ENCODE data around the gene NUP50. TPM values are rescaled to one million over a fixed set of nuclear protein-coding genes. Genes with fewer than 3 reads are reported as not detected.

The NUP50 gene
- total RNA-seq, 3 donors from 2014 or later (not counting 1 experiment from before 2014, with no cell fraction given), result 63.9 to 99.4 (median 98.6) TPM

GRCh38 chr22:45235851-45236342 is 72.2 kb downstream of the NUP50 start:
- no peaks in the 10 kb centered on the region for H3K36me3 ChIP-seq (ENCODE audit: control insufficient read depth, insufficient read depth, low read length)
- peak overlapping the region; percentile 21 for H3K4me3 ChIP-seq (ENCODE audit: low read length)
- H3K27ac Mint-ChIP-seq, result peak overlapping the region in 1 of 2 donors; percentile 81
- peaks cover 68% of the 10 kb centered on the region for H3K4me1 ChIP-seq (ENCODE audit: control insufficient read depth, insufficient read depth, low read length)
- no peaks in the 10 kb centered on the region for H3K9me3 Mint-ChIP-seq
- H3K9me3 ChIP-seq (ENCODE audit: control insufficient read depth, insufficient read depth, low read length), result no peaks in the 10 kb centered on the region
- H3K4me1 Mint-ChIP-seq, result peaks cover 38 to 64% of the 10 kb centered on the region in 2 donors
- no peaks in the 10 kb centered on the region for H3K27me3 Mint-ChIP-seq (ENCODE audit: low read depth in 2 of 2)
- peak overlapping the region; percentile 63 for H3K4me3 Mint-ChIP-seq
- 58% methylated on average over 18 of the region's 20 CpGs for WGBS (ENCODE audit: insufficient coverage)
- peak overlapping the region; percentile 65 for H3K27ac ChIP-seq (ENCODE audit: low read length)
- intact Hi-C loops (cut with micrococcal nuclease), result loop anchor here (10.0 kb wide), 1 partner anchor 71 kb away; the partner anchor contains the start of gene NUP50
- H3K36me3 Mint-ChIP-seq, result no peaks in the 10 kb centered on the region
- TF ChIP-seq CTCF (IDR thresholded peaks at IDR 0.05), result no peak
- no peak for ATAC-seq
- H3K27me3 ChIP-seq (ENCODE audit: control insufficient read depth, insufficient read depth, low read length), result no peaks in the 10 kb centered on the region
- no peak for DNase-seq

DNA sequence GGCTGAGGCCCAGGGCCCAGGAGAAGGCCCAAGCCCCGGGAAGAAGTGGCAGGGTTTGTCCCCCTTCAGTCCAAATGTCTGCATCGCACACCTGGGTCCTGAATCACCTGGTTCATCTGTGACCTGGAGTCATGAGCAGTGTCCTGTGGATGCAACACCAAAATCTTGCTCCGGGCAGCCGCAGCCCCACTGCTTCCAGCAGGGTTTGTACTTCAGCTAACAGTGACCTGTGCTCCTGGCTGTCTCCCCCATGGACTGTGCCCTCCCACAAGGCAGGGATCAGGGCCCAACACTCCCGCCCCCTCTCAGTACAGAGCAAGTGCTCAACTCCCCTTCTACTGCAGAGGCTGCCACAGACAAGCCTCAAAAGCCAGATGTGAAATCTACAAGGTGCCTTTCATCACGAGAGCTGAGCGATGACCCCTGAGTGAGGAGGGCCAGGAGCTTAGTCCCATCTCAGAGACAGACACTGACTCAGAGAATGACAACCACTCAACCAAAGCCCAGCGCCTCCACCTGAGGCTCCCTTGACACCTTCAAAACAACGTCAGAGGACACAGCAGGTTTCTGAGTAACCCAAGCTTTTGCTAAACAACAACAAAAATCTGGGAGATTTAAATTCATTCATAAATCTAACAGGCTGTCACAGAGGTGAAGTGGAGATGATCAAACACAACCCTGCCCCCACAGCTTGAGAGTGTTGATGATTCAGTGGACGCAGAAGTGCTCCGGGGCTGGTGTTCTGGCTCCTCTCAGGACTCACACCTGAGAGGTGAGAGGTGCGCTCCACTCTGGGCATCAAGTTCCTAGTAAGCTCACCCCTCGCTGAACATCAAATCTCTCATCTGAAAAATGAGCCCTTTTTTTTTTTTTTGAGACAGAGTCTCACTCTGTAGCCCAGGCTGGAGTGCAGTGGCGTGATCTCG is 73.6 kb downstream of the NUP50 start:
- Histone ChIP-seq H3K4me1 (ENCODE audit: control insufficient read depth, insufficient read depth, low read length) (peaks cover 73% of the 10 kb centered on the region), H3K27ac (ENCODE audit: low read length) (peak overlapping the region; percentile 39), H3K36me3 (ENCODE audit: control insufficient read depth, insufficient read depth, low read length) (no peaks in the 10 kb centered on the region), H3K4me3 (ENCODE audit: low read length) (no peak overlapping the region), H3K27me3 (ENCODE audit: control insufficient read depth, insufficient read depth, low read length) (no peaks in the 10 kb centered on the region), H3K9me3 (ENCODE audit: control insufficient read depth, insufficient read depth, low read length) (no peaks in the 10 kb centered on the region)
- Mint-ChIP-seq H3K9me3 (no peaks in the 10 kb centered on the region), H3K27me3 (ENCODE audit: low read depth in 2 of 2) (no peaks in the 10 kb centered on the region), H3K4me1 (peaks cover 49 to 75% of the 10 kb centered on the region in 2 donors), H3K4me3 (no peak overlapping the region), H3K27ac (peak overlapping the region; percentile 64 to 65), H3K36me3 (no peaks in the 10 kb centered on the region)
- no peak for DNase-seq
- intact Hi-C loops (cut with micrococcal nuclease), result loop anchor here (10.0 kb wide), 1 partner anchor 73 kb away; the partner anchor contains the start of gene NUP50
- peak in 2 of 3 donors; percentile 25 to 26 for ATAC-seq
- no peak for TF ChIP-seq CTCF (IDR thresholded peaks at IDR 0.05)
- WGBS (ENCODE audit: insufficient coverage), result 82% methylated on average over 15 of the region's 15 CpGs

Other genes with a start within 250 kb of the NUP50 start
- gene PHF21B, start 153.9 kb upstream of the NUP50 start, total RNA-seq, result not detected
- 10 to 100 TPM; 32.6 to 39.1 (median 38.4) TPM for gene KIAA0930, start 77.0 kb downstream of the NUP50 start, total RNA-seq
- gene UPK3A, start 121.0 kb downstream of the NUP50 start, total RNA-seq, result under 1 TPM in 1 of 3 donors, not detected in 2; 0.49 TPM
- gene FAM118A, start 146.0 kb downstream of the NUP50 start, total RNA-seq, result 10 to 100 TPM; 42.0 to 67.2 (median 62.6) TPM
- under 1 TPM in 2 of 3 donors, not detected in 1; 0.07 to 0.09 TPM for gene SMC1B, start 249.7 kb downstream of the NUP50 start, total RNA-seq
- gene RIBC2, start 249.8 kb downstream of the NUP50 start, total RNA-seq, result under 1 TPM in 2 of 3 donors, not detected in 1; 0.38 to 0.86 TPM

Measured in natural killer cell (primary cell).